SK-N-SH treated with all-trans-retinoic acid at 6 μM for 48 hours (cell line): ENCODE data around the gene RAP1GAP.

ENCODE experiments used
- ATAC-seq: fragments of 200-7000 bp; cut with Tn5 transposase; 3 replicates; pipeline ENCODE4 v1.9.1; 2020; ENCODE audit warnings: mild to moderate bottlenecking, moderate library complexity
- ARNTL ChIP-seq: fragments of 450-650 bp; formaldehyde crosslinking; IDR thresholded peaks from 2 replicates; pipeline ENCODE4 v1.5.0; 2020; ENCODE audit warnings: low read depth, mild to moderate bottlenecking, moderate library complexity, borderline replicate concordance
- BACH2 ChIP-seq: fragments of 250-450 bp; sonication (Bioruptor Pico); IDR thresholded peaks from 2 replicates; pipeline ENCODE4 v1.9.0; 2021; ENCODE audit warnings: mild to moderate bottlenecking, borderline replicate concordance
- CREB5 ChIP-seq: fragments of 250-450 bp; sonication (Bioruptor Pico); IDR thresholded peaks from 2 replicates; pipeline ENCODE4 v1.5.1; 2020; ENCODE audit warnings: low read depth, mild to moderate bottlenecking, moderate library complexity
- CSDC2 ChIP-seq: fragments of 250-450 bp; sonication (Bioruptor Pico); IDR thresholded peaks from 2 replicates; pipeline ENCODE4 v1.5.0; 2020; ENCODE audit warnings: mild to moderate bottlenecking, moderate library complexity
- CSRNP3 ChIP-seq: fragments of 250-450 bp; sonication (Bioruptor Pico); IDR thresholded peaks from 2 replicates; pipeline ENCODE4 v1.5.1; 2021; ENCODE audit warnings: mild to moderate bottlenecking, moderate library complexity
- GLIS3 ChIP-seq: fragments of 250-450 bp; sonication (Bioruptor Pico); IDR thresholded peaks from 2 replicates; pipeline ENCODE4 v1.5.0; 2020; ENCODE audit warnings: mild to moderate bottlenecking, moderate library complexity
- ISL1 ChIP-seq: fragments of 250-450 bp; sonication (Bioruptor Pico); IDR thresholded peaks from 2 replicates; pipeline ENCODE4 v2.1.2; 2022; ENCODE audit warnings: mild to moderate bottlenecking, moderate library complexity
- OSR1 ChIP-seq: fragments of 250-450 bp; sonication (Bioruptor Pico); IDR thresholded peaks from 2 replicates; pipeline ENCODE4 v1.8.0; 2022; ENCODE audit warnings: moderate library complexity, mild to moderate bottlenecking, inconsistent platforms
- PPARA ChIP-seq: fragments of 250-450 bp; sonication (Bioruptor Pico); IDR thresholded peaks from 2 replicates; pipeline ENCODE4 v1.5.0; 2020; ENCODE audit warnings: mild to moderate bottlenecking, borderline replicate concordance
- SNAI2 ChIP-seq: fragments of 250-450 bp; sonication (Bioruptor Pico); IDR thresholded peaks from 2 replicates; pipeline ENCODE4 v1.5.0; 2020; ENCODE audit warnings: mild to moderate bottlenecking, moderate library complexity
- TCF4 ChIP-seq: fragments of 250-450 bp; sonication (Bioruptor Pico); IDR thresholded peaks from 2 replicates; pipeline ENCODE4 v1.8.0; 2021; ENCODE audit warnings: mild to moderate bottlenecking, moderate library complexity, borderline replicate concordance
- TSHZ2 ChIP-seq: fragments of 250-450 bp; sonication (Bioruptor Pico); IDR thresholded peaks from 2 replicates; pipeline ENCODE4 v1.5.0; 2020; ENCODE audit warnings: mild to moderate bottlenecking, moderate library complexity
- ZC3H10 ChIP-seq: fragments of 250-450 bp; sonication (Bioruptor Pico); IDR thresholded peaks from 2 replicates; pipeline ENCODE4 v1.5.1; 2021; ENCODE audit warnings: mild to moderate bottlenecking, moderate library complexity
- ZNF565 ChIP-seq: fragments of 450-650 bp; formaldehyde crosslinking; conservative IDR thresholded peaks from 2 replicates; pipeline ENCODE4 v1.5.0; 2020; ENCODE audit warnings: low read depth, mild to moderate bottlenecking, moderate library complexity
- ZNF8 ChIP-seq: fragments of 450-650 bp; formaldehyde crosslinking; IDR thresholded peaks from 2 replicates; pipeline ENCODE4 v1.5.0; 2020; ENCODE audit warnings: mild to moderate bottlenecking, moderate library complexity
- TF ChIP-seq, protein P1 (sequence below): fragments of 250-450 bp; sonication (Bioruptor Pico); IDR thresholded peaks from 2 replicates; pipeline ENCODE4 v1.8.0; 2021; ENCODE audit warnings: low read depth, mild to moderate bottlenecking, moderate library complexity, borderline replicate concordance

Gene RAP1GAP

GRCh38 chr1:21638531-21639341 lies 30.4 kb downstream of the RAP1GAP start (continued):
- TF ChIP-seq SNAI2 (CRISPR knock-in tag) = no peak
- TF ChIP-seq CSRNP3 (CRISPR knock-in tag) = no peak
- TF ChIP-seq TSHZ2 (CRISPR knock-in tag) = no peak
- TF ChIP-seq, protein P1, sequence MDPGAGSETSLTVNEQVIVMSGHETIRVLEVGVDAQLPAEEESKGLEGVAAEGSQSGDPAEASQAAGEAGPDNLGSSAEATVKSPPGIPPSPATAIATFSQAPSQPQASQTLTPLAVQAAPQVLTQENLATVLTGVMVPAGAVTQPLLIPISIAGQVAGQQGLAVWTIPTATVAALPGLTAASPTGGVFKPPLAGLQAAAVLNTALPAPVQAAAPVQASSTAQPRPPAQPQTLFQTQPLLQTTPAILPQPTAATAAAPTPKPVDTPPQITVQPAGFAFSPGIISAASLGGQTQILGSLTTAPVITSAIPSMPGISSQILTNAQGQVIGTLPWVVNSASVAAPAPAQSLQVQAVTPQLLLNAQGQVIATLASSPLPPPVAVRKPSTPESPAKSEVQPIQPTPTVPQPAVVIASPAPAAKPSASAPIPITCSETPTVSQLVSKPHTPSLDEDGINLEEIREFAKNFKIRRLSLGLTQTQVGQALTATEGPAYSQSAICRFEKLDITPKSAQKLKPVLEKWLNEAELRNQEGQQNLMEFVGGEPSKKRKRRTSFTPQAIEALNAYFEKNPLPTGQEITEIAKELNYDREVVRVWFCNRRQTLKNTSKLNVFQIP (CRISPR knock-in tag) = no peak
- TF ChIP-seq ARNTL (CRISPR knock-in tag) = no peak
- TF ChIP-seq CSDC2 (CRISPR knock-in tag) = no peak
- TF ChIP-seq CREB5 = no peak

- no peak for ATAC-seq
Measured at GRCh38 chr1:21637514-21637913, 31.6 kb downstream of the RAP1GAP start.

GRCh38 chr1:21636029-21636428 lies 33.1 kb downstream of the RAP1GAP start:
- no peak for ATAC-seq
- TF ChIP-seq CREB5 = no peak
- TF ChIP-seq, all 23 proteins: peak for 0

More at GRCh38 chr1:21637514-21637913, 31.6 kb downstream of the RAP1GAP start:
- TF ChIP-seq ARNTL (CRISPR knock-in tag) = no peak
- TF ChIP-seq TCF4 = no peak
- no peak for TF ChIP-seq GLIS3 (CRISPR knock-in tag)
- TF ChIP-seq ZNF8 (CRISPR knock-in tag) = no peak
- no peak for TF ChIP-seq PPARA (CRISPR knock-in tag)
- no peak for TF ChIP-seq CSDC2 (CRISPR knock-in tag)
- no peak for TF ChIP-seq BACH2 (CRISPR knock-in tag)
- no peak for TF ChIP-seq ZC3H10 (CRISPR knock-in tag)
- TF ChIP-seq OSR1 = no peak
- TF ChIP-seq ZNF565 (CRISPR knock-in tag) = no peak
- TF ChIP-seq CSRNP3 (CRISPR knock-in tag) = no peak
- TF ChIP-seq ISL1 (CRISPR knock-in tag) = no peak
